SIG-M5 (cell line): ENCODE measurements around the gene BTBD9.

ENCODE experiments used
- DNase-seq: peaks from one replicate; lab custom pipeline; 2025; lab: John Stamatoyannopoulos, UW

The BTBD9 gene

GRCh38 chr6:38639498-38640215, at the start of gene BTBD9:
BTBD9 (minus strand) TSS chr6:38639929.
- no peak for DNase-seq

GRCh38 chr6:38688579-38689087, 48.9 kb upstream of the BTBD9 start:
- DNase-seq = no peak

- no peak for DNase-seq
These were observed 47.8 kb upstream of the BTBD9 start for GRCh38 chr6:38687549-38687948.

- no peak for DNase-seq
These were observed 47.3 kb upstream of the BTBD9 start for GRCh38 chr6:38687043-38687353.

GRCh38 chr6:38686270-38687042, 46.7 kb upstream of the BTBD9 start:
- no peak for DNase-seq

- no peak for DNase-seq
These were observed 45.2 kb upstream of the BTBD9 start for GRCh38 chr6:38684904-38685303.

- no peak for DNase-seq
These were observed 44.5 kb upstream of the BTBD9 start for GRCh38 chr6:38684237-38684636.

GRCh38 chr6:38681850-38682249, 42.1 kb upstream of the BTBD9 start:
- DNase-seq = no peak

- no peak for DNase-seq
These were observed 39.9 kb upstream of the BTBD9 start for GRCh38 chr6:38679668-38680067.

GRCh38 chr6:38678178-38678760, 38.5 kb upstream of the BTBD9 start:
- no peak for DNase-seq

GRCh38 chr6:38676974-38677544, 37.3 kb upstream of the BTBD9 start:
- no peak for DNase-seq

GRCh38 chr6:38676236-38676973, 36.7 kb upstream of the BTBD9 start:
- no peak for DNase-seq

GRCh38 chr6:38673397-38674165, 33.9 kb upstream of the BTBD9 start:
- no peak for DNase-seq

GRCh38 chr6:38671885-38672467, 32.2 kb upstream of the BTBD9 start:
- no peak for DNase-seq

- DNase-seq = no peak
These were observed 18.9 kb upstream of the BTBD9 start for GRCh38 chr6:38658418-38659167.

- no peak for DNase-seq
These were observed 17.2 kb upstream of the BTBD9 start for GRCh38 chr6:38656896-38657295.

GRCh38 chr6:38654263-38654662, 14.5 kb upstream of the BTBD9 start:
- DNase-seq = no peak

GRCh38 chr6:38651121-38651784, 11.5 kb upstream of the BTBD9 start:
- no peak for DNase-seq

- no peak for DNase-seq
These were observed 10.6 kb upstream of the BTBD9 start for GRCh38 chr6:38650207-38650752.
